Measurements from ENCODE around the gene C3. TPM values are rescaled to one million over a fixed set of nuclear protein-coding genes. Genes with fewer than 3 reads are reported as not detected.
"Not testable (repeated sequence)": the region's sequence is repeated elsewhere in the genome, so short reads cannot be mapped to it uniquely, and the experiment has no call there.

C3 gene
- total RNA-seq, 1 donor from 2014 or later = 0.51 TPM

GRCh38 chr19:6664916-6665315 lies 55.5 kb downstream of the C3 start:
- DNase-seq (ENCODE audit: low read depth in 2 of 2) = no peak

- no peak for DNase-seq (ENCODE audit: low read depth in 2 of 2)
Measured at GRCh38 chr19:6663236-6664201, 56.9 kb downstream of the C3 start.

- DNase-seq (ENCODE audit: low read depth in 2 of 2) = no peak
Measured at GRCh38 chr19:6662702-6663101, 57.7 kb downstream of the C3 start.

GRCh38 chr19:6661509-6662244 lies 58.8 kb downstream of the C3 start:
- peak in 1 of 2 donors; percentile 31 for DNase-seq (ENCODE audit: low read depth in 2 of 2)

GRCh38 chr19:6660930-6661329 lies 59.5 kb downstream of the C3 start:
- no peak for DNase-seq (ENCODE audit: low read depth in 2 of 2)

GRCh38 chr19:6656390-6656789 lies 64.1 kb downstream of the C3 start:
- DNase-seq (ENCODE audit: low read depth in 2 of 2) = not testable (repeated sequence)

- DNase-seq (ENCODE audit: low read depth in 2 of 2) = no peak
Measured at GRCh38 chr19:6654347-6655310, 65.8 kb downstream of the C3 start.

- DNase-seq (ENCODE audit: low read depth in 2 of 2) = no peak
Measured at GRCh38 chr19:6652805-6653094, 67.7 kb downstream of the C3 start.

GRCh38 chr19:6651965-6652804 lies 68.3 kb downstream of the C3 start:
- no peak for DNase-seq (ENCODE audit: low read depth in 2 of 2)

- no peak for DNase-seq (ENCODE audit: low read depth in 2 of 2)
Measured at GRCh38 chr19:6649185-6649584, 71.3 kb downstream of the C3 start.

GRCh38 chr19:6648141-6648715 lies 72.2 kb downstream of the C3 start:
- DNase-seq (ENCODE audit: low read depth in 2 of 2) = no peak

GRCh38 chr19:6644796-6645195 lies 75.7 kb downstream of the C3 start:
- DNase-seq (ENCODE audit: low read depth in 2 of 2) = no peak

- DNase-seq (ENCODE audit: low read depth in 2 of 2) = not testable (repeated sequence)
Measured at GRCh38 chr19:6640333-6640732, 80.1 kb downstream of the C3 start.

GRCh38 chr19:6639439-6639838 lies 81.0 kb downstream of the C3 start:
- DNase-seq (ENCODE audit: low read depth in 2 of 2) = peak in 1 of 2 donors; percentile 54

GRCh38 chr19:6633456-6633813 lies 87.0 kb downstream of the C3 start:
- not testable (repeated sequence) for DNase-seq (ENCODE audit: low read depth in 2 of 2)

GRCh38 chr19:6632747-6633455 lies 87.5 kb downstream of the C3 start:
- peak; percentile 14 to 70 for DNase-seq (ENCODE audit: low read depth in 2 of 2)

GRCh38 chr19:6632002-6632621 lies 88.3 kb downstream of the C3 start:
- DNase-seq (ENCODE audit: low read depth in 2 of 2) = peak; percentile 64 to 76
